Activated naive CD4-positive, alpha-beta T cell treated with anti-CD3 and anti-CD28 coated beads, Interleukin-2, amount 50 U/mL, for 72 hours (primary cell): ENCODE results near the gene RASSF3. TPM values are rescaled to one million over a fixed set of nuclear protein-coding genes. Genes with fewer than 3 reads are reported as not detected.

ENCODE experiments used
- ATAC-seq, 2 donors: fragments of 150-1000 bp; cut with Tn5 transposase; 2 replicates each; pipeline ENCODE4 v1.10.0; 2021; ENCODE audit warnings: mild to moderate bottlenecking in 2 of 2, moderate library complexity in 2 of 2
- DNase-seq, 2 donors: peaks; one replicate each; pipeline ENCODE4 v3.0.0; 2021 to 2022; ENCODE audit warnings: low spot score in 2 of 2
- H3K27ac Mint-ChIP-seq, 2 donors: one replicate each; pipeline ENCODE4 v1.8.0; 2022; ENCODE audit warnings: mild to moderate bottlenecking in 2 of 2, mixed read lengths in 2 of 2
- H3K36me3 Mint-ChIP-seq, 2 donors: one replicate each; pipeline ENCODE4 v1.8.0; 2022; ENCODE audit warnings: mixed read lengths in 2 of 2
- H3K9me3 Mint-ChIP-seq, 2 donors: one replicate each; pipeline ENCODE4 v1.8.0; 2022; ENCODE audit warnings: mixed read lengths in 2 of 2
- total RNA-seq, 2 donors: library from RNA; stranded (reverse); gene quantifications; one replicate each; pipeline ENCODE4 v1.2.3, GENCODE V29; 2022

RASSF3 gene
- total RNA-seq, 2 donors from 2014 or later = 23.4 to 36.0 TPM

- DNase-seq (no peak), ATAC-seq (peak in 1 of 2 donors; percentile 16)
- Mint-ChIP-seq H3K27ac (peak overlapping the region; percentile 75 to 84), H3K9me3 (no peaks in the 10 kb centered on the region), H3K36me3 (no peaks in the 10 kb centered on the region)
Measured at GRCh38 chr12:64671681-64672080, 61.4 kb downstream of the RASSF3 start.

GRCh38 chr12:64672925-64673409 lies 62.7 kb downstream of the RASSF3 start:
- Mint-ChIP-seq H3K27ac (peak overlapping the region; percentile 83 to 95), H3K9me3 (no peaks in the 10 kb centered on the region), H3K36me3 (no peaks in the 10 kb centered on the region)
- DNase-seq (no peak), ATAC-seq (peak in 1 of 2 donors; percentile 13)

GRCh38 chr12:64673490-64674169 lies 63.3 kb downstream of the RASSF3 start:
- no peaks in the 10 kb centered on the region for H3K36me3 Mint-ChIP-seq

GRCh38 chr12:64674367-64674922 lies 64.2 kb downstream of the RASSF3 start:
- peak overlapping the region; percentile 83 to 93 for H3K27ac Mint-ChIP-seq
- H3K36me3 Mint-ChIP-seq = no peaks in the 10 kb centered on the region
- ATAC-seq (no peak), DNase-seq (no peak)
- H3K9me3 Mint-ChIP-seq = no peaks in the 10 kb centered on the region

More at GRCh38 chr12:64673490-64674169, 63.3 kb downstream of the RASSF3 start:
- Mint-ChIP-seq H3K9me3 (no peaks in the 10 kb centered on the region), H3K27ac (peak overlapping the region in 1 of 2 donors; percentile 83)
- no peak for ATAC-seq
- DNase-seq = no peak

GRCh38 chr12:64675795-64676194 lies 65.5 kb downstream of the RASSF3 start:
- no peaks in the 10 kb centered on the region for H3K9me3 Mint-ChIP-seq
- ATAC-seq (peak in 1 of 2 donors; percentile 34), DNase-seq (no peak)
- peak overlapping the region in 1 of 2 donors; percentile 27 for H3K27ac Mint-ChIP-seq
- H3K36me3 Mint-ChIP-seq = no peaks in the 10 kb centered on the region

GRCh38 chr12:64678248-64678647 lies 68.0 kb downstream of the RASSF3 start:
- no peak for ATAC-seq
- Mint-ChIP-seq H3K9me3 (no peaks in the 10 kb centered on the region), H3K36me3 (peaks cover 5 to 6% of the 10 kb centered on the region in 2 donors), H3K27ac (no peak overlapping the region)
- DNase-seq = no peak

- Mint-ChIP-seq H3K36me3 (peaks cover 6 to 10% of the 10 kb centered on the region in 2 donors), H3K27ac (peak overlapping the region in 1 of 2 donors; percentile 66), H3K9me3 (peaks cover 0 to 3% of the 10 kb centered on the region in 2 donors)
- ATAC-seq = peak in 1 of 2 donors; percentile 6
- no peak for DNase-seq
Measured at GRCh38 chr12:64678835-64679234, 68.5 kb downstream of the RASSF3 start.

- DNase-seq = peak in 1 of 2 donors; percentile 49
- peak overlapping the region; percentile 66 to 88 for H3K27ac Mint-ChIP-seq
- peaks cover 0 to 5% of the 10 kb centered on the region in 2 donors for H3K9me3 Mint-ChIP-seq
- peak; percentile 65 to 67 for ATAC-seq
- peaks cover 6 to 16% of the 10 kb centered on the region in 2 donors for H3K36me3 Mint-ChIP-seq
Measured at GRCh38 chr12:64679487-64680001, 69.2 kb downstream of the RASSF3 start.

- H3K27ac Mint-ChIP-seq = peak overlapping the region; percentile 88 to 90
- H3K36me3 Mint-ChIP-seq = peaks cover 6 to 21% of the 10 kb centered on the region in 2 donors
- DNase-seq (no peak), ATAC-seq (no peak)
- peaks cover 0 to 5% of the 10 kb centered on the region in 2 donors for H3K9me3 Mint-ChIP-seq
Measured at GRCh38 chr12:64680235-64680634, 69.9 kb downstream of the RASSF3 start.

GRCh38 chr12:64681200-64682052 lies 71.1 kb downstream of the RASSF3 start:
- Mint-ChIP-seq H3K27ac (peak overlapping the region; percentile 88 to 90), H3K36me3 (peaks cover 6 to 30% of the 10 kb centered on the region in 2 donors), H3K9me3 (peaks cover 0 to 5% of the 10 kb centered on the region in 2 donors)
- no peak for DNase-seq
- ATAC-seq = peak; percentile 63 to 82

- peaks cover 0 to 5% of the 10 kb centered on the region in 2 donors for H3K9me3 Mint-ChIP-seq
- no peak for ATAC-seq
- DNase-seq = no peak
- H3K27ac Mint-ChIP-seq = peak overlapping the region; percentile 82 to 90
- H3K36me3 Mint-ChIP-seq = peaks cover 6 to 30% of the 10 kb centered on the region in 2 donors
Measured at GRCh38 chr12:64682572-64683277, 72.4 kb downstream of the RASSF3 start.

GRCh38 chr12:64683816-64684543 lies 73.7 kb downstream of the RASSF3 start:
- H3K36me3 Mint-ChIP-seq = peaks cover 14 to 42% of the 10 kb centered on the region in 2 donors
- peak overlapping the region; percentile 90 to 92 for H3K27ac Mint-ChIP-seq
- DNase-seq = no peak
- ATAC-seq = no peak
- H3K9me3 Mint-ChIP-seq = peaks cover 0 to 5% of the 10 kb centered on the region in 2 donors

GRCh38 chr12:64685050-64685449 lies 74.8 kb downstream of the RASSF3 start:
- peaks cover 0 to 5% of the 10 kb centered on the region in 2 donors for H3K9me3 Mint-ChIP-seq
- DNase-seq = no peak
- ATAC-seq = peak; percentile 7 to 39
- peaks cover 14 to 44% of the 10 kb centered on the region in 2 donors for H3K36me3 Mint-ChIP-seq
- H3K27ac Mint-ChIP-seq = peak overlapping the region; percentile 90 to 92

- Mint-ChIP-seq H3K36me3 (peaks cover 14 to 44% of the 10 kb centered on the region in 2 donors), H3K9me3 (peaks cover 0 to 5% of the 10 kb centered on the region in 2 donors), H3K27ac (peak overlapping the region; percentile 90 to 92)
- DNase-seq = no peak
- ATAC-seq = no peak
Measured at GRCh38 chr12:64685605-64686004, 75.3 kb downstream of the RASSF3 start.

- peak; percentile 4 to 58 for ATAC-seq
- no peak for DNase-seq
- Mint-ChIP-seq H3K9me3 (peaks cover 0 to 5% of the 10 kb centered on the region in 2 donors), H3K36me3 (peaks cover 14 to 45% of the 10 kb centered on the region in 2 donors), H3K27ac (peak overlapping the region; percentile 75 to 87)
Measured at GRCh38 chr12:64687816-64688215, 77.5 kb downstream of the RASSF3 start.
